Ovary (tissue), 9 donors: ENCODE results near the gene ABCA2. TPM values are rescaled to one million over a fixed set of nuclear protein-coding genes. Genes with fewer than 3 reads are reported as not detected.
A peak's percentile ranks its signal among the peaks of the same experiment; 100 is the strongest.

ENCODE experiments used
- DNase-seq, 5 donors: peaks; one replicate each; pipeline ENCODE4 v3.0.0-alpha.2; 2019 to 2020
- H3K27ac ChIP-seq, 2 donors: fragments of 200-600 bp; one replicate each; pipeline versions ENCODE4 v1.5.1 to v1.8.0; 2019 to 2022
- H3K27me3 ChIP-seq: fragments of 200-600 bp; one replicate; pipeline ENCODE4 v1.8.0; 2022
- H3K36me3 ChIP-seq: fragments of 200-600 bp; sonication (generic); one replicate; pipeline ENCODE4 v1.5.1; 2019
- H3K4me1 ChIP-seq: one replicate; pipeline ENCODE4 v1.8.1; 2013; ENCODE audit warnings: mild to moderate bottlenecking, moderate library complexity; ENCODE audit not compliant: insufficient read depth
- H3K4me3 ChIP-seq: fragments of 200-600 bp; sonication (generic); one replicate; pipeline ENCODE4 v1.5.1; 2017
- H3K9me3 ChIP-seq, 2 donors: fragments of 200-600 bp in 1 of 2; sonication (generic) in 1 of 2; one replicate each; pipeline versions ENCODE4 v1.5.1 to v1.8.1; 2013 to 2019; ENCODE audit warnings: mild to moderate bottlenecking in 1 of 2, moderate library complexity in 1 of 2
- CTCF ChIP-seq, 3 donors: fragments of 450-650 bp in 2 of 3; fragments of 200-600 bp in 1 of 3; IDR thresholded peaks; one replicate each; pipeline versions ENCODE4 v1.5.1 to v1.8.0; 2016 to 2022; ENCODE audit warnings: antibody characterized with exemption in 3 of 3, mild to moderate bottlenecking in 1 of 3
- EP300 ChIP-seq: sonication (generic); formaldehyde crosslinking; IDR thresholded peaks from one replicate; pipeline ENCODE4 v1.6.1; 2017; ENCODE audit warnings: antibody characterized with exemption
- POLR2A ChIP-seq: fragments of 450-650 bp; IDR thresholded peaks from one replicate; pipeline ENCODE4 v1.6.1; 2017; ENCODE audit warnings: antibody characterized with exemption, mild to moderate bottlenecking, moderate library complexity
- WGBS, 3 donors: extraction: QIAGEN DNeasy Blood & Tissue Kit in 1 of 3; methylation state at CpG; one replicate each; pipeline versions ENCODE4 v1.1.5 to v1.1.7; 2013 to 2017; 5-methylcytosine and 5-hydroxymethylcytosine counted together
- intact Hi-C, 4 donors: fragments of 100-400 bp; cut with DNase I; formaldehyde crosslinking; loops; one replicate each; pipeline versions ENCODE4 v1.11.0 to v1.15.1; 2022 to 2023
- polyA plus RNA-seq, 2 donors: library from polyadenylated mRNA; stranded (reverse); fragments of 200-250 nt in 1 of 2; fragments of 350-450 nt in 1 of 2; fragmentation: Illumina TruSeq in 1 of 2; extraction: RNeasy Lipid Tissue Mini Kit (QIAGEN cat#74804) in 1 of 2; gene quantifications; one replicate each; pipeline ENCODE4 v1.2.3, GENCODE V29; 2013 to 2014
- total RNA-seq, 7 donors: library from RNA; depleted of rRNA in 2 of 7; stranded (reverse); fragments of >200 nt in 2 of 7; fragmentation: NEBNext Ultra II Directional in 3 of 7; extraction: Animal tissue kit (Norgen Biotek cat#: 25700) in 3 of 7; gene quantifications; one replicate each; pipeline versions ENCODE4 v1.1.0 to v1.2.4, GENCODE V29; 2016 to 2023
- donor health status: DM: no; HTN: no; CAD: no; lungs with moderate emphysema.
- donor health status: DM: no; HTN: no; CAD: no.
- donor health status: Bipolar disorder and iron deficiency.
- donor health status: DM: yes; HTN: yes; CAD: no.
- donor health status: DM: no; HTN: no; CAD: no.
- donor health status: DM: yes; HTN: yes; CAD: no.

Gene ABCA2
- total and polyA plus RNA-seq, 9 donors = 2.0 to 26.9 (median 12.3) TPM

GRCh38 chr9:137046088-137046787 is 18.2 kb upstream of the ABCA2 start, which contains the start of gene NPDC1:
TSS of gene NPDC1 (minus strand) at chr9:137046177. CDS start at chr9:137045989, 188 bp downstream.
- H3K4me3 ChIP-seq = peak within 1 kb of the TSS; percentile 54
- H3K27me3 ChIP-seq = peaks cover 6% of the 10 kb centered on the region
- peaks cover 8% of the 10 kb centered on the region for H3K4me1 ChIP-seq
- TF ChIP-seq POLR2A (no peak), CTCF (IDR thresholded peaks at IDR 0.05) (peak; percentile 38 to 77 (median 76))
- peak; percentile 53 to 83 (median 77) for DNase-seq
- H3K36me3 ChIP-seq = no peaks in the 10 kb centered on the region
- no peaks in the 10 kb centered on the region for H3K9me3 ChIP-seq
- 0 to 1% (median 0%) methylated on average over 37 to 57 of the region's 57 CpGs for WGBS, 3 donors
- intact Hi-C loops = no loop called here
- H3K27ac ChIP-seq = peak within 1 kb of the TSS in 1 of 2 donors; percentile 34

GRCh38 chr9:137045294-137046087 is 17.5 kb upstream of the ABCA2 start:
- H3K27me3 ChIP-seq = peaks cover 6% of the 10 kb centered on the region
- DNase-seq = peak in 2 of 5 donors; percentile 54 to 66
- TF ChIP-seq CTCF (IDR thresholded peaks at IDR 0.05) = no peak
- TF ChIP-seq EP300 = no peak
- no peak for TF ChIP-seq POLR2A
- peak overlapping the region in 1 of 2 donors; percentile 34 for H3K27ac ChIP-seq
- peak overlapping the region; percentile 54 for H3K4me3 ChIP-seq
- H3K4me1 ChIP-seq = peaks cover 8% of the 10 kb centered on the region
- no peaks in the 10 kb centered on the region for H3K9me3 ChIP-seq
- intact Hi-C loops = no loop called here
- H3K36me3 ChIP-seq = no peaks in the 10 kb centered on the region
- WGBS, 3 donors = 1 to 2% (median 2%) methylated on average over 57 to 96 of the region's 96 CpGs

GRCh38 chr9:137044502-137045177 is 16.6 kb upstream of the ABCA2 start:
- no peak for DNase-seq
- Histone ChIP-seq H3K36me3 (no peaks in the 10 kb centered on the region), H3K4me3 (peak overlapping the region; percentile 54), H3K27ac (no peak overlapping the region), H3K9me3 (no peaks in the 10 kb centered on the region), H3K27me3 (peaks cover 6% of the 10 kb centered on the region), H3K4me1 (peaks cover 8% of the 10 kb centered on the region)
- intact Hi-C loops = no loop called here
- WGBS, 3 donors = 42 to 50% (median 48%) methylated on average over 16 to 18 of the region's 18 CpGs
- TF ChIP-seq CTCF (IDR thresholded peaks at IDR 0.05) = no peak
- no peak for TF ChIP-seq POLR2A
- no peak for TF ChIP-seq EP300

GRCh38 chr9:137044037-137044436 is 16.0 kb upstream of the ABCA2 start:
- H3K4me1 ChIP-seq = peaks cover 8% of the 10 kb centered on the region
- TF ChIP-seq POLR2A (no peak), CTCF (IDR thresholded peaks at IDR 0.05) (no peak), EP300 (no peak)
- H3K4me3 ChIP-seq = no peak overlapping the region
- H3K27ac ChIP-seq = no peak overlapping the region
- WGBS, 3 donors = 75 to 78% (median 77%) methylated on average over 12 of the region's 12 CpGs
- H3K27me3 ChIP-seq = peaks cover 6% of the 10 kb centered on the region
- intact Hi-C loops = no loop called here
- H3K36me3 ChIP-seq = no peaks in the 10 kb centered on the region
- DNase-seq = no peak
- no peaks in the 10 kb centered on the region for H3K9me3 ChIP-seq
